ENCODE data around the gene CELF2. TPM values are rescaled to one million over a fixed set of nuclear protein-coding genes. Genes with fewer than 3 reads are reported as not detected.

The CELF2 gene
- total RNA-seq, 1 donor from 2014 or later, result 11.0 TPM

GRCh38 chr10:11020548-11020942, 2.9 kb downstream of the CELF2 start:
- no peak for DNase-seq (ENCODE audit: low read depth)
- TF ChIP-seq CTCF (conservative IDR thresholded peaks at IDR 0.05; ENCODE audit: low read depth, low read length), result no peak
- H3K4me3 ChIP-seq (ENCODE audit: low read depth, low read length), result no peak overlapping the region

GRCh38 chr10:11022213-11022612, 4.5 kb downstream of the CELF2 start:
- no peak overlapping the region for H3K4me3 ChIP-seq (ENCODE audit: low read depth, low read length)
- DNase-seq (ENCODE audit: low read depth), result no peak
- no peak for TF ChIP-seq CTCF (conservative IDR thresholded peaks at IDR 0.05; ENCODE audit: low read depth, low read length)

GRCh38 chr10:11023009-11023953, 5.6 kb downstream of the CELF2 start:
- no peak overlapping the region for H3K4me3 ChIP-seq (ENCODE audit: low read depth, low read length)
- no peak for TF ChIP-seq CTCF (conservative IDR thresholded peaks at IDR 0.05; ENCODE audit: low read depth, low read length)
- no peak for DNase-seq (ENCODE audit: low read depth)

- H3K4me3 ChIP-seq (ENCODE audit: low read depth, low read length), result no peak overlapping the region
- TF ChIP-seq CTCF (conservative IDR thresholded peaks at IDR 0.05; ENCODE audit: low read depth, low read length), result no peak
- no peak for DNase-seq (ENCODE audit: low read depth)
Observed at GRCh38 chr10:11024596-11024995, 6.9 kb downstream of the CELF2 start.

- DNase-seq (ENCODE audit: low read depth), result no peak
- no peak for TF ChIP-seq CTCF (conservative IDR thresholded peaks at IDR 0.05; ENCODE audit: low read depth, low read length)
- no peak overlapping the region for H3K4me3 ChIP-seq (ENCODE audit: low read depth, low read length)
Observed at GRCh38 chr10:11025978-11026377, 8.3 kb downstream of the CELF2 start.

GRCh38 chr10:11026773-11027172, 9.1 kb downstream of the CELF2 start:
- TF ChIP-seq CTCF (conservative IDR thresholded peaks at IDR 0.05; ENCODE audit: low read depth, low read length), result no peak
- H3K4me3 ChIP-seq (ENCODE audit: low read depth, low read length), result no peak overlapping the region
- no peak for DNase-seq (ENCODE audit: low read depth)

- DNase-seq (ENCODE audit: low read depth), result no peak
- no peak for TF ChIP-seq CTCF (conservative IDR thresholded peaks at IDR 0.05; ENCODE audit: low read depth, low read length)
- no peak overlapping the region for H3K4me3 ChIP-seq (ENCODE audit: low read depth, low read length)
Observed at GRCh38 chr10:11034762-11035161, 17.1 kb downstream of the CELF2 start.

Data from epithelial cell of proximal tubule (primary cell).